Measurements from ENCODE around the gene TMEM107.

TMEM107 gene

DNA sequence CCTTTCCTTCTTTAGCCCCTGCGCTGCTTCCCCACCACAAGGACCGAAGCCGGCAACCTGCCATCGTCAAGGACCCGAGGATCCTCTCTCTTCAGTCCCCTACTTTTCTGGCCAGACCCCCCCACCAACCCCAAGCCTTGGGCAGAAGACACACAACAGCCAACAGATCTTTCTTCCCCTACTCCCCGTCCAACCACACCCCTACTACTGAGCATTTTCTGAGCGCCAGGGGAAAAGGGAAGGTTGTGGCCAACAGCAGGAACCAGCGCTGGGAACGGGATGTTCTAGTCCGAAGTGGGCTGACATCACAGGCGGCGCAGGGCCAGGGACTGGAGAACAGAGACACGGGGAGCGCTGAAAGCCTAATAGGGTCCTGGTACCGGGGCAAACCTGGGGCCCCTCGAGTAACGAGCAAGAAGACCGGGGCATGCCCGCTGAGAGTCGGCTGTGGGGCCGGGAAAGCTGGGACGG, 24.5 kb downstream of the TMEM107 start:
- in situ Hi-C loops (cut with HindIII; ENCODE audit: low sequenced_read_pairs): no loop called here

DNA sequence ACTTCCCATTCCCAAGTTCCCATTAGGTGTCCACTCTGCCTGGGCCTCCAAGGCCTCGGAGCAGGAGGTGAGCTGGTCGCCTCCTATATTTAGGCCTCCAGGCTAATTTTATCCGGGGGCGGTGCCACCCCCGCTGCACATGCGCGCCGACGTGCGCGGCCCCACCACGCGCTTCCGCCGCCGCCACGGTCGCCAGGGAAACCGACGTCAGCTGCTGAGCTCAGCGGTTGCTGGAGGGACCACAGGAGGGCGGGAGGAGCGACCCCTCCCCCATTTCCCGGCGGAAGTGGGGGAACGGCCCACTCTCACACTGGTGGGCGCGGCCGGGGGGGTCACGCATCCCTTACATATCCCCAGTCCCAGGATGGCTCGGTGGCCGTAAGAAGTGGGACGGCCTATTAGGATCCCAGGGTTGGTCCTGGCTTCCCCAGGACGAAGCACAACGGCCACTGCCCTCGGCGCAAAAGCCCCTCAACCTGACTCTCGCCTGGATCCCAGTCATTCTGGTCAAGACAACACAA, 25.0 kb downstream of the TMEM107 start:
- in situ Hi-C loops (cut with HindIII; ENCODE audit: low sequenced_read_pairs): no loop called here

DNA sequence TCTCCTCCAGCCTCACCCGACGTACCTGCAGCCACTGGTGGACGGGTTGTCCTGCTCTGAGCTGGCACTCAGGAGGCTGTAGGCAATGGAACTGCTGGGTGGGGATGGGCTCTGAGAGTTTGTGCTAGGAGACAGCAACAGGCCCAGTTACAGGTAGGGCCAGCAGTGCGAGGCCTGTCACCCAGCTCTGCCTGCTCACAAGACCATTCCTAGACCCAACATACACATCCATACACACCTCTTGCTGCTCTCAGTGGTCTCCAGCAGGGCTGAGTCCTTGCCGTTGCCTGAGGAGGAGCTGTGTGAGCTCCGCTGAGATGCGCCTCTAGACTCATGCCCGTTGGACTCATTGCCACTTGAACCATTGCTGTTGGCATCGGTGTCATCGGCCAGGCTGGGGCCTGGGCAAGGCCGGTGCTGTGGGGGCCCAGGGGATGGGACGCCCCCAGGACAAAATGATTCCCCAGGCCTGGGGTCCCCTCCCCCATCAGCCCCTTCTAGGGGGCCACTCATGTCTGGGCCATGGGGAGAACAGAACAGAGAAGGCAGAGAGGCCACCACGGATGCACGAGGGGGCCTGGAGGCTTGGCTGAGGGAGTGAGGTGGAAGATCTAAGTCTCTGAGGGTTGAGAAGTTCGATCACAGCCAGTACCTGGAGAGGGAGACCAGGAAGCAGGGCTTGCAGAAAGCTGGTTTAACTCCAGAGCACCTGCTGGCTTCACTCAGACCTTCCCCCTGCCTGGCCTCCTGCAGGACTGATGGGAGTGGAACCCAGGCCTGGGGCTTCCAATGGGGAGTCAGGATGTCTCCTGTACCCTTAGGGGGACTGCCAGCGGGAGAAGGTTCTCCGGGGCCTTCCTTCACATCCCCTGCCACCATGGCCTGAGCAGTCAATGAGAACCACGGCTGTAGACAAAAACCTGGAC, 25.7 kb downstream of the TMEM107 start:
- in situ Hi-C loops (cut with HindIII; ENCODE audit: low sequenced_read_pairs): no loop called here

DNA sequence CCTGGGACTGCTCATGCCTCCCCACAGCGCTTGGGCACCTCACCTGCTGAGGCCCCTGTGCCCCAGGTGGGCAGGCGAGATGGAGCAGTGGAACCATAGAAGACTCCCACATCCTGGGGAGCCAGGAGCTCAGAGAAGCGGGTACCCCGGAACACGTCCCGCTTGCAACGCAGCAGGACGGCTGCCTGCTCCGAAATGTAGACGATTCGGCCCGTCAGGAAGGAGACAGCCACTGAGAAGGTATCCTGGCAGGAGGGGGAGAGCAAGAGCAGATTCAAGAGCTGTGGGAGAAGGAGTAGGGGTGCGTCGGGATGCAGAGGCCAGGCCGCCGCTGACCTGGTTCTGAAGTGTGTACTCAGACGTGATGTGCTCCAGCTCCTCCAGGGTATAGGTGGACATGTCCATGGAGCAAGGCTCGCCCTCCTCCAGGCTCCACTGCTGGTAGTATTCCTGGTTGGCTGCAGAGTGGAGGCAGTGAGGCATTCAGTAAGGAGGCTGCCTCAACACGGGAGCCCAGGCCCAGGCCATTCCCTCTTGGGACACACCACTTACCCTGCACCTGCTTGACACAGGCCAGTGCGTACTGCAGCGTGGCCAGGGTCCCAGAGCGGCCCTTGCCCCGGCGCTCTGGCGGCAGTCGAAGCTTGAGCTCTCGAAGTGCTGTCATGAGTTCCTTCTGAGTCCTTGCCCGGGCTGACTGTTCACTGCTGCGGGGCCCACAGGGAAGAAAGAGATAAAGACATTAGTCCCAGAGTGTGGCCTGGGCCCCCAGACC, 26.6 kb downstream of the TMEM107 start:
- in situ Hi-C loops (cut with HindIII; ENCODE audit: low sequenced_read_pairs): no loop called here

DNA sequence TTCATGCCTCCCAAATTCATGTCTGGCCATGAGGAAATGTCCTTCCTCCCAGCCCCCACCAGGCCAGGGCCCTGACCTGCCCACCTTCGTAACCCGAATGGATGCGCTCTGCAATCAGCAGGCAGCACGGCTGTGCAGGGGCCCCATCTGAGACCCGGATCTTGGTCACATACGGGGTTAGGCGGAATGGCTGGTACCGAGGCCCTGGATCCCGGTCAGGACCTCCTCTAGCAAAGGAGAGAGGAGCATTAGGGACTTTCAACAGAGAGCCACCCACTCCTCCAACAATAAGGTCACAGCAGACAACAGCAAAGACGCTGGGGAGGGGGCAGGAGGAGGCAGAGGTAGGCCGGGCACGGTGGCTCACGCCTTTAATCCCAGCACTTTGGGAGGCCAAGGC, 27.6 kb downstream of the TMEM107 start:
- in situ Hi-C loops (cut with HindIII; ENCODE audit: low sequenced_read_pairs): no loop called here

DNA sequence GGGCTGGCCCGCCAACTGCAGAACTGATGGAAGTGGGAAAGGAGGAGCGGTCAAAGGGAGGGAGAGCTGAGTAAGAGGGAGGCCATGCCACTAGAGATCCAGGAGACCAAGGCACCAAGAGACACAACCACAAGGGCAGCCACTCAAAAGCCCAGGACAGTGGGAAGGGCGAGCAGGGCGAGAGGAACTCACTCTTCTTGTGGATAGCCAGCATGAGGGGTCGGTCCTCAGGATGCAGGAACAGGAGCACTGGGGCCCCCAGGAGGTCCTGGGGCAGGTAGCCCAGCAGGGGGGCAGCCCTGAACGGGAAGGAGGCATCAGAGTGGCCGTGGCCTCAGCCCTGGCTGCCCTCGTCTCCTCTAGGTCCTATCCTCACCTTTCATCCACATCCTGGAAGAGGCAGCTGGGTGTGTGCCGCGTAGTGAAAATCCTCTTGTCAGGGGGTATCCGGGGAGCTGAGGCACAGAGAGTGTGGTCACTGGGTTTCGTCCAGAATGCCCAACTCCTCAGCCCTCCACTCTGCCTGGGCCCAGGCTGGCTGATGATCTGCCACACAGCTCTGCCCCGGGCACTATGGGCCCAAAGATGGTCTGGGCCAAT, 28.3 kb downstream of the TMEM107 start:
- in situ Hi-C loops (cut with HindIII; ENCODE audit: low sequenced_read_pairs): no loop called here

DNA sequence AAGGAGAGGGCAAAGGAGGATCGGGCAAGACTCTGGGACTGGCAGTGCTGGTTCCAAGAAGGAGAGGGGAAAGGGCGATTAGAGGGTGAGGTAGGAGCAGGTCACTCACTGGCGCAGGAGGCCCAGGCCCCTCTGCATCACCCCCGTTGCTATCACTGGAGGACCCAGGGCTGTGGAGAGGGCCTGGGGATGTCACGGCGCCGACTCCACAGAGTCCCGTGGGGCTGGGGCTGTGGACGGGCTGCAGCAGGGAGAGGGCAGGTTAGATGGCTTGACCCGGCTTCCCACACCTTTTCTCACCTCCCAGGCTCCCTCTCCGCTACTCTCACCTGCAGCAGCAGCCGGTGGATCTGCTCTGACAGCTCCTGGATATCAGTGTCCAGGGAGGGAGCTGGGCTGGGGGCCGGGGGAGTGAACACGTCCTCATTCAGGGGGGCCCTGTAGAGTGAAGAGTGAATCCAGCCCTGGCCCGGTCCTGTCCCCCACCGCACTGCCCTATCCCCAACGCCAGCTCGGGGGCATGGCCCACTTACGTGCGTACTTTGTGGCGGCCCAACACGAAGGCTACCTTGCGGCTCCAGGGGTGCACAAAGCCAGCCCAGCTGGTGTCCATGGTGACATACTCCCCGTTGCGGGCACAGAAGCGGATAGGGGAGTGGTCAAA, 28.9 kb downstream of the TMEM107 start:
- in situ Hi-C loops (cut with HindIII; ENCODE audit: low sequenced_read_pairs): no loop called here

DNA sequence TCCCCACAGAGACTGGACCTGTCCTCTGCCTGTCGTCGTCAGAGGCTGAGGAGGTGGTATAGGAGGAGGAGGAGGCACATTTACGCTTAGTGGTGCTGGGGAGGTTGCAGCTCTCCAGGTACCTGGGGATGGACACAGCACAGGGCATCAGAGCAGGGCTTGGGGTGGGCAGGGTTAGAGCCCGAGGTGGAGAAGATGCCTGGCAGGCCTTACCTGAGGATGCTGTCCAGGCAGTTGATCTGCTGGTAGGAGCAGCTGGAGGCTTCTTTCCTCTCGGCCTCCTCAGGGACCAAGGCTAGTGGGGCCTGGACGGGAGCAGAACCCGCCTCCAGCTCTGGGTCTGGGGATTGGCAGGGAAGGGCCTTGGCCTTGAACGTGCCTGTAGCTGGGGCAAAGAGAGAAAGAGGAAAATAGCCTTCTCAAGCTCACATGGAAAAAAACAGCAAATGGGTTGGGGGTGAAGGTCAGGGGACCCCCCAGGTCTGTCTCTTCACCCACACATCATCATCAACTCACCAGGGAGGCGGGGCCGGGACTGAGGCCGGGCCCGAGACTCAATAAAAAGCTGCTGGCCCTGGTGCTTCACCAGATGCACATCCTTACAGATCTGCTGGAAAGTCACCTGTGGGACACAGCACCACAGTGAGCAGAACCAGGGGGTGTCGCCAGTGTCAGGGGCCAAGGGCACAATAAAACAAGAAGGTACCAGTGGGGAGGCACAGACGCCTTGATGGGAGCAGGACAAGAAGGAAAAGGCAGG, 29.6 kb downstream of the TMEM107 start:
- in situ Hi-C loops (cut with HindIII; ENCODE audit: low sequenced_read_pairs): no loop called here

DNA sequence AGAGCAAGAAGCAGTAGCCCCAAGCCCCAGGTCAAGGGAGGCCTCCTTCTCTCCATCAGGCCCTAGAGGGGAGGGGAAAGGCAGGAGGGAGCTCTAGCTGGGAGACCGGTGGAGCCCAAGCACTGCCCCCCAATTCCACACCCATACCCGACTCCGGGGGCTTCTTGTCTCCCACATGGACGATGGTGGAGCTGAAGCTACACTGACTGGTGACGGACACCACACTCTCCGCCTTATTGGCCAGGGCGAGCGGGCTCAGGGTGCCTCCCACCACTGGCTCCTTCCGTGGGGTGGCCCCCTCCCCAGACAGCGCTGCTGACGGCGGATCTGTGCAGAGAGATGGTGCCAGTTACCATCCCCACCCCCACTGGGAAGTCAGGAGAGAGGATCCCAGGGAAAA, 30.4 kb downstream of the TMEM107 start:
- in situ Hi-C loops (cut with HindIII; ENCODE audit: low sequenced_read_pairs): no loop called here

DNA sequence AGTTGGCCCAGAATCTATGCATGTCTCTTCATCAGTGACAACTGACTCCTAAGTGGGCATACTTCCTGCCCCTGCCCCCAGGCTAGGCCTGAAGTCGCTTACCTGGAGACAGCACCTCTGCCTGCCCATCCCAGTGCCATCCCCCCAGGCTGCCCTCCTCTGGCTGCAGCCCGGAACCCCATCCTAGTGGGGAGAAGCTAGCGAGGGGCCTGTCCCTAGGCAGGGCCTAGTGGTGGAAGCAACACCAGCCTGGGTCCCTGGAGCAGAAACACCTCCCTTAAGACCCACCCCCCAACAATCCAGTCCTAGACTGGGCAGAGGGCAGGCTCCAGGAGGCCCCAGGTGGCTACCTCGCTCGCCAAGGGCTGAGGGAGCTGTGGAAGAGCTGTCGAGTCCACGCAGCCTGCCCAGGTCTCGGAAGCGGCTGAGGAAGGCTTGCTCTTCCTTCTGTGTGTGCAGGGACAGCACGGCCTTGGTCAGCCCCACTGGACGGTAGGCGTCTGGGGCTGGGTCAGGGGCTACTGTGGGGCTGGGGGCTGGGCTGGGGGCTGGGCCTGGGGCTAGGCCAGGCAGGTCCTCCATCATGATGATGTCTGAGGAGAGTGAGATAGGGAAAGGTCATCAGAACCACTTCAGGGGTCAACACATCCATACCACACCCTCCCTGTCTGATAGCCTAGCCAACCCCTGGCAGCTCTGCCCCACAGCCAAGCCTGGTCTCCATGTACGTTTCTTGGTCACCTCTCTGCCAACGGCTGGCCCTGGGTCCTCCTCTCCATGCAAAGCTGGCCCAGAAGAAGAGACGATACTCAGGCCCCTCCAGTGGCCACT, 31.6 kb downstream of the TMEM107 start:
- in situ Hi-C loops (cut with HindIII; ENCODE audit: low sequenced_read_pairs): no loop called here

DNA sequence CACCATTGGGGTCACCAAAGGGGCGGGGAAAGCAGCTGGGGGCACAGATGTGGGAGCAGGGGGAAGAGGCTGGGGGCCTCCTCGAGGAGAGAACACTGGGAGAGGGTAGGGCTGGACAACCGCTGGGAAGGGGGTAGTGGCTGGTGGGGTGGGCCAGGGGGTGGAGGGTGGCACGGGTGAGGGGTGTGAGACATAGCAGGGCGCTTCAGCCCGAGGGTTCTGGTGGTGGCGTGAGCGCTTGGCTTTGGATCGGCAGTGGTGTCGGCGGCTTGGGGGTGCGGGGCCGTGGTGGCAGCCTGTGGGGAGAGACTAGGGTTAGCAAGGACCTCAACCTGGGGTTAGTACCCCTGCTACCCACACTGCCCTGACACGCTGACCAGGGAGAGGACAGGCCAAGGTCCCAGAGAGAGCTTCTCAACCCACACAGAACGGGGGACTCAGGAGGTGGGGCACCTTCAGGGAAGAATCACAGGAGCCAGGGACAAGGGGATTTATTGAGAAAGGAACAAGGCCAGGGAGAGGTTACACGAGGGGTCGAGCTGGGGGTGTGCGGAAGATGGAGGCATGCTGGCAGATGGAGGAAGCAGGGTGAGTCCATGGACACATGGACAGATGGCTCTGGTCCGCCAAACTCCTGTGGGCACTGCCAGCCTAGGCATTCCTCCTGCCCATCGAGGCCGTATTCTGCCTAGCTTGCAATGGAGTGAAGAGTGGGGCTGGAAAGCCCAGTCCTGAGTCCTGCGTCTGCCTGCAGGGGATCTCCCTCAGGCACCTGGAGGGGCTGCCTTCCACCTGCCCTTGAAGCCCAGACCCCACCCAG, 32.4 kb downstream of the TMEM107 start:
- in situ Hi-C loops (cut with HindIII; ENCODE audit: low sequenced_read_pairs): no loop called here

DNA sequence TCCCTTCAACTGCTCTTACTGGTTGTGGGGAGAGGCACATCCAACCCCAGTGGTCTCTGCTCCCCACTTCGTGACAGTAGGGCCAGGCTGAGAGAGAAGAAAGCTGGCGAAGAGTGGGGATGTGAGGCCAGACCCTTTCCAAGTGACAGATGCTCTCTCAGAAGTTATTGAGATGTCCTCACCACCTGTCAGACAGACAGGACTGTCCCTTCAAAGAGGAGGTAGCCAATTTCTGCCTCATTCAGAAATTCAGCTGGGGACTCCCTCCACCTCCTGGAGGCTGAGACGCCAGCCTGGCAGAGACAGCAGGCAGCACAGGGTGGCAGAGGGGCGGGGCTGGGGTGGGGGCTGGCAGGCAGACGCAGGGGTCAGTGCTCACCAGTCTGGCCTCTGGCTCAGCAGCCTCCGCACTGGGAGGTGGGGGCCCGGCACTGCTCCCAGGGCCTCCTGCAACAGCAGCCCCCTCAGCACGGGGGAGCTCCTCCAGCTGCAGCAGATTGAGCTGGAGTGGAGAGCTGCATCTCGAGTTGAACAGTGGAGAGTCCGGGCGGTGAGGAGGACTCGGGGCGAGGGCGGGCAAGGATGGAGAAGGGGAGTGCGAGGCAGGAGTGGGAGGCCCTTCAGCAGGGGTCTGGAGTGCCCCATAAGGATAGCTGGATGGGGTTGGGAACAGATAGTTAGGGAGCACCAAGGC, 33.1 kb downstream of the TMEM107 start:
- in situ Hi-C loops (cut with HindIII; ENCODE audit: low sequenced_read_pairs): no loop called here

DNA sequence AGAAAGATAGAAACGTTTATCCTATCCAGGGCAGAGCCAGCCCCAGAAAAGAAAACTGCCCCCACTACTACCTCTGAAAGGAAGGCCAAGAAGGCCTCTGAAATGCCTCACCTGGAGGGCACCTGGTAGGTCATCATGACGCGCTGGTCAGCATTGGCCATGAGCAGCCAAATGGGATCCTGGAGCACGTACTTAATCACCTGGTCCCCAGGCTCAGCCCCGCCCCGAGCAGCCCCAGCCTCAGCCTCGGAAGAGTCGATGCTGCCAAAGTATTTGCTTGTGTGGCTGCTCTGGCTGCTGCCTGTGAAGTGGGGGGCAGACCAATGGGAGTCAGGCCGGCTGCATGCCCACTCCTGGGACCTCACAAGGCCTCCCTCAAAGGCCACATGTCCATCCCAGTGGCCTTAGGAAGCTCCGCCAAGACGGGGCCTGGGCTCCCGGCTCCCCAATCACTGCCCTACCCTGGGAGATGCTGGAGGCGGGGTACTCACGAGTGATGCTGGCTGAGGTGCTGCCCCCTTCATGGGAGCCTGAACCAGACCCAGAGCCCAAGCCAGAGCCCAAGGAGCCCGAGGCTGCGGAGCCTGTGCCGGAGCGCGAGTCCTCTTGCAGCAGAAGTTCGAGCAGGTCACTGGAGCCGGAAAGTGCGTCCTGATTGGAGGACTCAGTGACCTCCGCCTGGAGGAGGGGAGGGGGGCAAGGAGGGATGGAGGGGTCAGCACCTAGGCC, 33.9 kb downstream of the TMEM107 start:
- in situ Hi-C loops (cut with HindIII; ENCODE audit: low sequenced_read_pairs): no loop called here

DNA sequence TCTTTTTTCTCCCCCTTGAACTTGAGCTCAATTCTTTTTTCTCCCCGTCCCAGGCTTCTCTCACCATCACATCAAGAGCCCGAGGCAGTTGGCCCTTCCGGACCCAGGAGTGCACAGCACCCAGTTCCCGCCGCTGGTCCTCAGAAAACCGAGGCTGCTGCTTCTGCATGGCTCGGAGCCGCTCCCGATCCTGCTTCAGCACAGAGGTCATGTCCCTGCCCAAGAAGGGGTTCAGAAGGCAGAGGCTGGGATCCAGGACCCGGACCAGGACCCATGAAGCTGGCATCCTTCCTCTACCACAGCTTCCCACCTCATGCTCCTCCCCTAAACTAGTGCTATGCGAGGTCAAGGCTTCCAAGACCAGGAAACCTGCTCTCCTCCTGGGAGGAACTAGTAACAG, 34.4 kb downstream of the TMEM107 start:
- in situ Hi-C loops (cut with HindIII; ENCODE audit: low sequenced_read_pairs): no loop called here

DNA sequence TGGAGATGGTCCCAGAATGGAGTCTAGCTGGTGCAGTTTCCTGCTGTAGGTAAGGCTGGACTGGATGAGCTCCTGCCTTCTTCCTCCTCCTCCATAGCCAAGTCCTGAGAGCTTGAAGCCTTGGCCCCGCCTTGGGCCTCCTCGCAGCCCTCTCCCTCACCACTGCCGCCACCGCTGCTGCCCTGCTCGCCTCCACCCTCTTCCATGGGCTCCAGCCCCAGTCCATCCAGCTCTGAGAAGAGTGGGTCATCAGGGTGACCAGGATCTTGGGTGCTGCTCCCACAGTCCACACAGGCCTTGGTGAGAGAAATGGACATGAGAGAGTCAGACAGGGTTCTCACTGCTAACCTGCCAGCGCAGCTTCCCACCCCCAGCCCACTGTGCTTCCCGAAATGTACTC, 35.1 kb downstream of the TMEM107 start:
- in situ Hi-C loops (cut with HindIII; ENCODE audit: low sequenced_read_pairs): no loop called here

DNA sequence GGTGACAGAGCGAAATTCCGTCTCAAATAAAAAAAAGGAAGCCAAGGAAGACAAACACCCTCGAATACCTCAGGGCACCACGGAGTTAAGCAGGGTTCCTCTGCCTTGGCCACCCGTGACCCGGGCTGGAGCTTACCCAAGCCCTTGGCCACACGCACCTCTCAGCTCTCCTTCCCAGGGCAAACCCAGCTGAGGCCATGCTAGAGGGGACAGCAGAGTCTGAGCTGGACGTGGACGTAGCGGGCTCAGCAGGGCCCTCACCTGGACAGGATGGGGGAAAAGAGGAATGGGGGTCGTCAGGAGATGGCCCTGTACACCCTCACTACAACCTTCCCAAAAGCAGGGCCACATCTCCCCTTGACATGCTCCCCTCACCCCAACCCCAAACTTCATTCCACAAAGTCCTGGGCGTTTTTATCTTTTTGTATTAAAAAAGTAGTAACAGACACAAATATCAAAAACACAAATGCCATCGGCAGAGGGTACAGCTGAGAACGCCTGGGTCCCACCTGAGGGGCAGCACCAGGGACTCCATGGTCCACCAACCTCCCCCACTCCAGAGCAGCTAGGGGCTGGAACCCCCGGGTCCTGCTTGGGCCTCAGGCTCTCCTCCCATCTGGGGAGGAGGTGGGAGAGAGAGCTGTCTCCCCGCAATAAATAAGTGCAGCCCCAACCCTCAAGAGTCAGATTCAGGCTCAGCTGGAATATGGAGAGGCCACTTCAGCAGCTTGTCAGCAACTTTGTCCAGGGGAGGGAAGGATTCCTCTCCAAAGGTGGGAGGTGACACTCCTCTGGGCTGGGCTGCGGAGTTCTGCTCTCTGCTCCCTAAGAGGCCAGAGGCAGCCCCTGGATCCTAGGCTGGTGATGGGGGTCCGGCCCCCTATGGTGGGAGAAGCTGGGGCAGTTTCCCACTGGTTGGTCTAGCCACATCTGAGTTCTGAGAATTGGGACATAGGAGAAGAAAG, 35.8 kb downstream of the TMEM107 start:
- in situ Hi-C loops (cut with HindIII; ENCODE audit: low sequenced_read_pairs): no loop called here
